Subcutaneous adipose tissue (tissue), 4 donors: Measurements from ENCODE around the gene FSTL4. TPM values are rescaled to one million over a fixed set of nuclear protein-coding genes. Genes with fewer than 3 reads are reported as not detected.

Experiments used
- total RNA-seq, 4 donors: library from RNA; depleted of rRNA; stranded (reverse); fragments of >200 nt; gene quantifications; one replicate each; pipeline ENCODE4 v1.1.0, GENCODE V29; 2016
- TF ChIP-seq, protein P1 (sequence below): fragments of 450-650 bp; IDR thresholded peaks from one replicate; pipeline ENCODE4 v1.5.1; 2016; ENCODE audit warnings: low read depth, mild to moderate bottlenecking, control low read depth, antibody characterized with exemption, moderate library complexity

Gene FSTL4
- total RNA-seq, 4 donors from 2014 or later, result not detected

DNA sequence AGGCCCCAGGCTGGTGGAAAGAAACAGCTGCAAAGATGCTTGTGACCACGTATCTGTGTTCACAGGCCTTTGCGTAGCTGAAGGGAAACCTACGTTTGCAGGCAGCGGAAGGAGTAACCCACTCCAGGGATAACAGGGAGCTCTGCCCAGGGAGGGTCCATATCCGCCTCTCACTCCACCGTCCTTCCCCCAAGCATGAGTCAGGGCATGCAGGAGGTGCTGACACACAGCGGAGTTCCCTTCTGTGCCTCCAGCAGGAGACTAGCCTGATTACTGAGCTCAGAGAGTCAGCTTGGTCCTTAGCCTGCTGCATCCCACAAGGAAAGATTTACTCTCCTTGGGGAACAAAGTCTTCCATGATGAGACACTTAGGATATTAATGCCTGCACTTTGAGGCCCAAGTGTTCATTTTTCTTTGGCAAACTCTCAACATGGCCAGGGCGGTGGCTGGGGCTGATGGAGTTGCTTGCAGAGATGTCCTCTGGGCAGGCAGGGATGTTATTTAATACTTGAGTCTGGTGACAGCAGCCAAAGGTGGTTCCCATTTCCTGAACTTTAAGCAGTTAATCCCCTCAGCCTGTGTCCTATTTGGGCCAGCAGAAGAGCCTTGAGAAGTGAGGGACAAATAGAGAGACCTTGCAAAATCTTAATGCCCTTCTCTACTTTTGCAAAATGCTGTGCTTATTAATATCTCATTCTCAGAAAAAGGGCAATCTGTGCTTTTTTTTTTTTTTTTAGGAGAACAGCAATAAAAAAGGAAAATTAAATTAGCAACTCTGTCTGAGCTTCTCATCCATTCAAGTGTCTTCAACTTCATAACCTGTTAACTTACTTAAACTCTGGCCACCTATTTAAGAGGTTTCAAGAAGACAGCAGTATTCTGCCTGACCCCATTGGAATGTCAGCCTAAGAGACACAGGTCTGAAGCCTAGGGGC, 338.4 kb downstream of the FSTL4 start:
- TF ChIP-seq, protein P1, sequence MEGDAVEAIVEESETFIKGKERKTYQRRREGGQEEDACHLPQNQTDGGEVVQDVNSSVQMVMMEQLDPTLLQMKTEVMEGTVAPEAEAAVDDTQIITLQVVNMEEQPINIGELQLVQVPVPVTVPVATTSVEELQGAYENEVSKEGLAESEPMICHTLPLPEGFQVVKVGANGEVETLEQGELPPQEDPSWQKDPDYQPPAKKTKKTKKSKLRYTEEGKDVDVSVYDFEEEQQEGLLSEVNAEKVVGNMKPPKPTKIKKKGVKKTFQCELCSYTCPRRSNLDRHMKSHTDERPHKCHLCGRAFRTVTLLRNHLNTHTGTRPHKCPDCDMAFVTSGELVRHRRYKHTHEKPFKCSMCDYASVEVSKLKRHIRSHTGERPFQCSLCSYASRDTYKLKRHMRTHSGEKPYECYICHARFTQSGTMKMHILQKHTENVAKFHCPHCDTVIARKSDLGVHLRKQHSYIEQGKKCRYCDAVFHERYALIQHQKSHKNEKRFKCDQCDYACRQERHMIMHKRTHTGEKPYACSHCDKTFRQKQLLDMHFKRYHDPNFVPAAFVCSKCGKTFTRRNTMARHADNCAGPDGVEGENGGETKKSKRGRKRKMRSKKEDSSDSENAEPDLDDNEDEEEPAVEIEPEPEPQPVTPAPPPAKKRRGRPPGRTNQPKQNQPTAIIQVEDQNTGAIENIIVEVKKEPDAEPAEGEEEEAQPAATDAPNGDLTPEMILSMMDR, result no peak

- TF ChIP-seq, protein P1, result no peak
These were observed 340.0 kb downstream of the FSTL4 start for GRCh38 chr5:133272345-133272744.

- TF ChIP-seq, protein P1, result no peak
These were observed 340.7 kb downstream of the FSTL4 start for GRCh38 chr5:133271606-133272005.

DNA sequence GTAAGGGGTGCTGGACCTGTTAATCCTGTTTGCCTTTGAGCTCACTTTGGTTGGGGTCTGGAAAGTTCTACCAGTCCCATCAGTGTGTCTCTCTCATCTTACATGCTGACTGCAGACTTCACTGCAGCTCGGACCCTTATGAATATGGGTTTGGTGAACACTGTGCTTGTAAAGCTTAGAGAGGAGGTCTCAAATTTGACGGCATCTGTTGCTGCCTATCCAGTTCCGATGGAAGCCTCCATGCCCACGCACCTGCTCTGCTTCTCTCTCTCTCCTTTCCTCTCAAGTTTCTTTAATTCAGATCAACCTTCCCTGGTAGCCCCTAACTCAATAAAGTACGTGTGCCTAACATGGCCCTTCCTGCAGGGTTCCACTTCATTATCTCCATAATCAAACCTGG, 342.6 kb downstream of the FSTL4 start:
- TF ChIP-seq, protein P1, result no peak

DNA sequence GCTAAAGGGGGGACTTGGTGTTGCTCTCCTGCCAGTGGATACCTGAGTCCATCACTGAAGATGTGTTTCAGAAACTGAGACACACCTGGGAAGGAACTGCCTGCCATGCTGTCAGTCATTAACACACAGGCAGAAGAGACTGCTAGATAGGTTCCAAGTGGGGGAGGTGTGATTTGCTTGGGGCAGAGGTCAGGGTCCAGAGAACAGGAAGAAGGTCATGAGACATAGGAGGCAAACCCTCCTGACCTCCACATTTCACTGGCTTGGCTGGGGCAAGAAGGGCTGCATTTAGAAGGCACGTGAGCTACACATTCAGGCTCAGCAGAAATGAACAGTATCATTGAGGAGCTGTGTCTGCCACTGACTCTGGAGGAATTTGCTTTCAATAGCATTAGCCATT, 344.7 kb downstream of the FSTL4 start:
- TF ChIP-seq, protein P1, result no peak

GRCh38 chr5:133266966-133267365, 345.4 kb downstream of the FSTL4 start:
- TF ChIP-seq, protein P1, result no peak

GRCh38 chr5:133266527-133266878, 345.8 kb downstream of the FSTL4 start:
- TF ChIP-seq, protein P1, result no peak
